Fibroblast of lung (primary cell): ENCODE measurements around the gene UBAC1. TPM values are rescaled to one million over a fixed set of nuclear protein-coding genes. Genes with fewer than 3 reads are reported as not detected.

Source experiments
- DNase-seq, 2 donors: peaks; one replicate each; pipeline versions ENCODE4 v3.0.0 to v3.0.0-alpha.2; 2010; ENCODE audit warnings: low read depth in 2 of 2
- H2AFZ ChIP-seq: 2 replicates; pipeline ENCODE4 v1.5.1; 2012; ENCODE audit warnings: low read length, control low read depth, inconsistent platforms
- H3K27ac ChIP-seq: 2 replicates; pipeline ENCODE4 v1.5.1; 2011; ENCODE audit warnings: low read length, control low read depth; ENCODE audit not compliant: insufficient read depth
- H3K27me3 ChIP-seq: 2 replicates; pipeline ENCODE4 v1.5.1; 2011; ENCODE audit warnings: mild to moderate bottlenecking, low read length; ENCODE audit not compliant: control insufficient read depth, insufficient read depth
- H3K36me3 ChIP-seq: 2 replicates; pipeline ENCODE4 v1.5.1; 2011; ENCODE audit warnings: low read length; ENCODE audit not compliant: control insufficient read depth, insufficient read depth
- H3K4me1 ChIP-seq: 2 replicates; pipeline ENCODE4 v1.5.1; 2011; ENCODE audit warnings: low read length; ENCODE audit not compliant: control insufficient read depth, insufficient read depth; ENCODE audit errors: extremely low read depth
- H3K4me2 ChIP-seq: 2 replicates; pipeline ENCODE4 v1.5.1; 2011; ENCODE audit warnings: low read length, control low read depth; ENCODE audit not compliant: insufficient read depth; ENCODE audit errors: extremely low read depth
- H3K4me3 ChIP-seq, 4 experiments: fragments of 200-600 bp in 1 of 4; sonication (generic) in 1 of 4; replicated peaks in 1 of 4; 2 replicates each; pipeline ENCODE4 v1.5.1; 2011 to 2016; ENCODE audit warnings: low read length in 4 of 4, low read depth in 3 of 4, mild to moderate bottlenecking in 3 of 4, control low read depth in 2 of 4, inconsistent platforms in 1 of 4, mixed read lengths in 1 of 4; ENCODE audit not compliant: insufficient read depth in 1 of 4; ENCODE audit errors: control extremely low read depth in 1 of 4
- H3K79me2 ChIP-seq: 2 replicates; pipeline ENCODE4 v1.5.1; 2012; ENCODE audit warnings: mild to moderate bottlenecking, low read length, inconsistent platforms; ENCODE audit not compliant: control insufficient read depth, insufficient read depth
- H3K9ac ChIP-seq: 2 replicates; pipeline ENCODE4 v1.5.1; 2011; ENCODE audit warnings: mild to moderate bottlenecking, low read length, control low read depth; ENCODE audit not compliant: insufficient read depth
- H3K9me3 ChIP-seq: 2 replicates; pipeline ENCODE4 v1.5.1; 2012; ENCODE audit warnings: low read depth, low read length; ENCODE audit not compliant: control insufficient read depth, insufficient read depth
- H4K20me1 ChIP-seq: 2 replicates; pipeline ENCODE4 v1.5.1; 2011; ENCODE audit warnings: low read length; ENCODE audit not compliant: control insufficient read depth, insufficient read depth; ENCODE audit errors: extremely low read depth
- EZH2 ChIP-seq: IDR thresholded peaks from 2 replicates; pipeline ENCODE4 v1.5.1; 2012; ENCODE audit warnings: low read length, control low read depth, mild to moderate bottlenecking; ENCODE audit errors: missing control alignments
- polyA plus RNA-seq, 2 donors: library from polyadenylated mRNA; depleted of rRNA in 1 of 2; stranded (reverse) in 1 of 2; unstranded in 1 of 2; fragments of >200 nt; gene quantifications; 2 replicates each; pipeline ENCODE4 v1.2.1, GENCODE V29; 2011 to 2012; ENCODE audit warnings: missing spikeins in 1 of 2
- total RNA-seq: library from RNA; depleted of rRNA; stranded (reverse); fragments of >200 nt; gene quantifications from 2 replicates; pipeline ENCODE4 v1.2.1, GENCODE V29; 2014
- TF ChIP-seq, protein P1 (sequence below), 2 donors: IDR thresholded peaks in 1 of 2; conservative IDR thresholded peaks in 1 of 2; 1 replicate in 1 of 2; 2 replicates in 1 of 2; pipeline ENCODE4 v1.5.1; 2011 to 2012; ENCODE audit warnings: low read length in 2 of 2, control low read depth in 1 of 2, inconsistent platforms in 1 of 2, low read depth in 1 of 2, mild to moderate bottlenecking in 1 of 2

UBAC1 gene
- total and polyA plus RNA-seq, 2 donors (not counting 1 experiment from before 2014, with no cell fraction given), result 26.8 to 30.6 TPM

- Histone ChIP-seq H2AFZ (no peak overlapping the region), H3K27ac (no peak overlapping the region), H4K20me1 (no peaks in the 10 kb centered on the region), H3K9ac (no peak overlapping the region), H3K79me2 (no peaks in the 10 kb centered on the region), H3K9me3 (no peaks in the 10 kb centered on the region), H3K4me1 (no peaks in the 10 kb centered on the region), H3K36me3 (no peaks in the 10 kb centered on the region), H3K27me3 (no peaks in the 10 kb centered on the region), H3K4me2 (no peak overlapping the region), H3K4me3 (no peak overlapping the region)
- TF ChIP-seq, protein P1, sequence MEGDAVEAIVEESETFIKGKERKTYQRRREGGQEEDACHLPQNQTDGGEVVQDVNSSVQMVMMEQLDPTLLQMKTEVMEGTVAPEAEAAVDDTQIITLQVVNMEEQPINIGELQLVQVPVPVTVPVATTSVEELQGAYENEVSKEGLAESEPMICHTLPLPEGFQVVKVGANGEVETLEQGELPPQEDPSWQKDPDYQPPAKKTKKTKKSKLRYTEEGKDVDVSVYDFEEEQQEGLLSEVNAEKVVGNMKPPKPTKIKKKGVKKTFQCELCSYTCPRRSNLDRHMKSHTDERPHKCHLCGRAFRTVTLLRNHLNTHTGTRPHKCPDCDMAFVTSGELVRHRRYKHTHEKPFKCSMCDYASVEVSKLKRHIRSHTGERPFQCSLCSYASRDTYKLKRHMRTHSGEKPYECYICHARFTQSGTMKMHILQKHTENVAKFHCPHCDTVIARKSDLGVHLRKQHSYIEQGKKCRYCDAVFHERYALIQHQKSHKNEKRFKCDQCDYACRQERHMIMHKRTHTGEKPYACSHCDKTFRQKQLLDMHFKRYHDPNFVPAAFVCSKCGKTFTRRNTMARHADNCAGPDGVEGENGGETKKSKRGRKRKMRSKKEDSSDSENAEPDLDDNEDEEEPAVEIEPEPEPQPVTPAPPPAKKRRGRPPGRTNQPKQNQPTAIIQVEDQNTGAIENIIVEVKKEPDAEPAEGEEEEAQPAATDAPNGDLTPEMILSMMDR (conservative IDR thresholded peaks at IDR 0.05 in 1 of 2, IDR thresholded peaks at IDR 0.05 in 1 of 2; ENCODE audit: low read depth in 1 of 2, low read length in 2 of 2), result no peak
- TF ChIP-seq EZH2, result no peak
- no peak for DNase-seq
Measured at GRCh38 chr9:135924628-135925338, 36.4 kb downstream of the UBAC1 start.

DNA sequence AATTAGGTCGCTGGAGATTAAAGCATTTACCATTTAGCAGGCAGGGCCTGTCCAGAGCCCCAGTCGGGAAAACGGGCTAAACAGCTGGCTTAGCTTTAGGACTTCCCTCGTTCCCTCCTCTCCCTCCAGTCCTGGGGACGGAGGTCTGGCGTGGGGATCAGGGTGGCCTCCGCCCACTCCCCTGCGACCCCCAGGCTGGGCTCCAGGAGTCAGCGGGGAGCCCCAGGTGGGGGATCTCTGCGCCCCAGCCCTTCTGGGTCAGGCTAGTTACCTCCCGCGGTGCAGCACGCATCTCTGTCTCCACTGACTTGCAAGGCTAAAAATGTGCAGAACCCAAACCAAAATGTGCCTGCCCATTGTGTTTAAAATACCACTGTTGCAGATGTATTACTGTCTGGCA lies 37.7 kb downstream of the UBAC1 start:
- Histone ChIP-seq H3K4me1 (no peaks in the 10 kb centered on the region), H3K79me2 (no peaks in the 10 kb centered on the region), H3K4me2 (no peak overlapping the region), H3K4me3 (no peak overlapping the region), H3K9me3 (no peaks in the 10 kb centered on the region), H3K9ac (no peak overlapping the region), H2AFZ (no peak overlapping the region), H4K20me1 (no peaks in the 10 kb centered on the region), H3K27me3 (no peaks in the 10 kb centered on the region), H3K27ac (no peak overlapping the region), H3K36me3 (no peaks in the 10 kb centered on the region)
- DNase-seq, result no peak
- TF ChIP-seq, protein P1 (conservative IDR thresholded peaks at IDR 0.05 in 1 of 2, IDR thresholded peaks at IDR 0.05 in 1 of 2; ENCODE audit: low read depth in 1 of 2, low read length in 2 of 2), result no peak

- H3K4me1 ChIP-seq, result no peaks in the 10 kb centered on the region
- no peaks in the 10 kb centered on the region for H3K79me2 ChIP-seq
- H3K9me3 ChIP-seq, result no peaks in the 10 kb centered on the region
- H3K9ac ChIP-seq, result no peak overlapping the region
- no peak overlapping the region for H3K27ac ChIP-seq
- DNase-seq, result no peak
- no peaks in the 10 kb centered on the region for H3K27me3 ChIP-seq
- H3K4me2 ChIP-seq, result no peak overlapping the region
- no peaks in the 10 kb centered on the region for H3K36me3 ChIP-seq
- H3K4me3 ChIP-seq, result no peak overlapping the region
- TF ChIP-seq EZH2, result no peak
- TF ChIP-seq, protein P1 (conservative IDR thresholded peaks at IDR 0.05 in 1 of 2, IDR thresholded peaks at IDR 0.05 in 1 of 2; ENCODE audit: low read depth in 1 of 2, low read length in 2 of 2), result no peak
- no peak overlapping the region for H2AFZ ChIP-seq
- no peaks in the 10 kb centered on the region for H4K20me1 ChIP-seq
Measured at GRCh38 chr9:135921749-135922310, 39.3 kb downstream of the UBAC1 start.
